Liver (tissue), 9 donors: ENCODE data around the gene SCLY. TPM values are rescaled to one million over a fixed set of nuclear protein-coding genes. Genes with fewer than 3 reads are reported as not detected.

Source experiments
- DNase-seq: peaks from one replicate; pipeline ENCODE4 v3.0.0-alpha.2; 2017; ENCODE audit warnings: low spot score
- H3K27ac ChIP-seq, 2 donors: one replicate each; pipeline ENCODE4 v1.7.0; 2013; ENCODE audit warnings: inconsistent platforms in 2 of 2, low read length in 2 of 2, control low read depth in 1 of 2, low read depth in 1 of 2, mild to moderate bottlenecking in 1 of 2
- H3K27me3 ChIP-seq, 4 donors: one replicate each; pipeline versions ENCODE4 v1.6.1 to v1.7.0; 2013; ENCODE audit warnings: low read length in 3 of 4, inconsistent platforms in 1 of 4, mild to moderate bottlenecking in 1 of 4, moderate library complexity in 1 of 4; ENCODE audit not compliant: control insufficient read depth in 4 of 4, insufficient read depth in 4 of 4
- H3K36me3 ChIP-seq, 4 donors: one replicate each; pipeline versions ENCODE4 v1.6.1 to v1.7.0; 2013; ENCODE audit warnings: low read length in 3 of 4, mild to moderate bottlenecking in 3 of 4, low read depth in 1 of 4, moderate library complexity in 1 of 4; ENCODE audit not compliant: control insufficient read depth in 4 of 4, insufficient read depth in 3 of 4
- H3K4me1 ChIP-seq, 4 donors: one replicate each; pipeline versions ENCODE4 v1.6.1 to v1.7.0; 2013; ENCODE audit warnings: low read length in 3 of 4, mild to moderate bottlenecking in 3 of 4, moderate library complexity in 1 of 4; ENCODE audit not compliant: control insufficient read depth in 4 of 4, insufficient read depth in 4 of 4
- H3K4me3 ChIP-seq, 3 donors: one replicate each; pipeline versions ENCODE4 v1.6.1 to v1.7.0; 2013; ENCODE audit warnings: low read length in 3 of 3, control low read depth in 1 of 3, low read depth in 1 of 3, mild to moderate bottlenecking in 1 of 3
- H3K9ac ChIP-seq, 2 donors: one replicate each; pipeline ENCODE4 v1.7.0; 2013; ENCODE audit warnings: low read length in 2 of 2, mild to moderate bottlenecking in 2 of 2, moderate library complexity in 2 of 2, control low read depth in 1 of 2, low read depth in 1 of 2
- H3K9me3 ChIP-seq, 4 donors: one replicate each; pipeline versions ENCODE4 v1.6.1 to v1.7.0; 2013; ENCODE audit warnings: low read length in 3 of 4; ENCODE audit not compliant: control insufficient read depth in 4 of 4
- EGR1 ChIP-seq, 2 donors: IDR thresholded peaks; 2 replicates each; pipeline ENCODE4 v1.6.1; 2016 to 2018; ENCODE audit warnings: antibody characterized with exemption in 2 of 2, low read depth in 2 of 2
- FOXA1 ChIP-seq: IDR thresholded peaks from 2 replicates; pipeline ENCODE4 v1.6.1; 2016; ENCODE audit warnings: antibody characterized with exemption
- FOXA2 ChIP-seq: IDR thresholded peaks from 2 replicates; pipeline ENCODE4 v1.6.1; 2016; ENCODE audit warnings: antibody characterized with exemption
- GABPA ChIP-seq, 2 donors: IDR thresholded peaks in 1 of 2; conservative IDR thresholded peaks in 1 of 2; 2 replicates each; pipeline ENCODE4 v1.6.1; 2016; ENCODE audit warnings: antibody characterized with exemption in 2 of 2, mild to moderate bottlenecking in 1 of 2, moderate library complexity in 1 of 2
- HNF4A ChIP-seq, 2 donors: conservative IDR thresholded peaks; 2 replicates each; pipeline ENCODE4 v1.6.1; 2016; ENCODE audit warnings: antibody characterized with exemption in 2 of 2, mild to moderate bottlenecking in 2 of 2
- HNF4G ChIP-seq: IDR thresholded peaks from 2 replicates; pipeline ENCODE4 v1.6.1; 2016; ENCODE audit warnings: antibody characterized with exemption
- JUND ChIP-seq, 2 donors: IDR thresholded peaks; 2 replicates each; pipeline ENCODE4 v1.6.1; 2016; ENCODE audit warnings: antibody characterized with exemption in 2 of 2
- NR2F2 ChIP-seq: IDR thresholded peaks from 2 replicates; pipeline ENCODE4 v1.6.1; 2016; ENCODE audit warnings: antibody characterized with exemption
- RAD21 ChIP-seq, 2 donors: IDR thresholded peaks; 2 replicates each; pipeline ENCODE4 v1.6.1; 2016; ENCODE audit warnings: antibody characterized with exemption in 2 of 2, mild to moderate bottlenecking in 2 of 2
- RXRA ChIP-seq, 2 donors: IDR thresholded peaks; 2 replicates each; pipeline ENCODE4 v1.6.1; 2017 to 2018; ENCODE audit warnings: antibody characterized with exemption in 2 of 2, mild to moderate bottlenecking in 1 of 2
- SP1 ChIP-seq: IDR thresholded peaks from 2 replicates; pipeline ENCODE4 v1.6.1; 2018; ENCODE audit warnings: antibody characterized with exemption, mild to moderate bottlenecking
- TAF1 ChIP-seq: conservative IDR thresholded peaks from 2 replicates; pipeline ENCODE4 v1.6.1; 2016; ENCODE audit warnings: antibody characterized with exemption, mild to moderate bottlenecking
- YY1 ChIP-seq: IDR thresholded peaks from 2 replicates; pipeline ENCODE4 v1.6.1; 2016; ENCODE audit warnings: antibody characterized with exemption, mild to moderate bottlenecking
- WGBS: extraction: QIAGEN DNeasy Blood & Tissue Kit; methylation state at CpG from one replicate; pipeline ENCODE4 v1.1.7; 2013; 5-methylcytosine and 5-hydroxymethylcytosine counted together
- polyA plus RNA-seq, 2 donors: library from polyadenylated mRNA; stranded (reverse) in 1 of 2; unstranded in 1 of 2; fragments of 200-250 nt in 1 of 2; fragments of >200 nt in 1 of 2; fragmentation: Nextera tagmentation in 1 of 2; extraction: Ambion mirVana in 1 of 2; gene quantifications; one replicate each; pipeline versions ENCODE4 v1.2.1 to v1.2.3, GENCODE V29; 2013 to 2015
- total RNA-seq, 2 donors: library from RNA; depleted of rRNA; stranded (reverse); fragments of >200 nt; gene quantifications; one replicate each; pipeline ENCODE4 v1.2.3, GENCODE V29; 2014
- TF ChIP-seq, protein P1 (sequence below): IDR thresholded peaks from 2 replicates; pipeline ENCODE4 v1.6.1; 2016; ENCODE audit warnings: antibody characterized with exemption, mild to moderate bottlenecking
- TF ChIP-seq, protein P2 (sequence below): IDR thresholded peaks from 2 replicates; pipeline ENCODE4 v1.6.1; 2016; ENCODE audit warnings: antibody characterized with exemption
- TF ChIP-seq, protein P3 (sequence below): fragments of 150-350 bp; IDR thresholded peaks from 2 replicates; pipeline ENCODE4 v1.5.1; 2017; ENCODE audit warnings: improper control_type of control experiment, low read depth, low read length; ENCODE audit not compliant: missing input control
- TF ChIP-seq, protein P4 (sequence below): IDR thresholded peaks from 2 replicates; pipeline ENCODE4 v1.6.1; 2016; ENCODE audit warnings: antibody characterized with exemption
- TF ChIP-seq, protein P5 (sequence below): IDR thresholded peaks from 2 replicates; pipeline ENCODE4 v1.6.1; 2016; ENCODE audit warnings: antibody characterized with exemption
- donor health status: healthy.
- donor health status: healthy.
- donor health status: healthy.
- donor health status: healthy.
- donor health status: healthy.

The SCLY gene
- total and polyA plus RNA-seq, 4 donors: 21.6 to 39.2 (median 25.0) TPM

DNA sequence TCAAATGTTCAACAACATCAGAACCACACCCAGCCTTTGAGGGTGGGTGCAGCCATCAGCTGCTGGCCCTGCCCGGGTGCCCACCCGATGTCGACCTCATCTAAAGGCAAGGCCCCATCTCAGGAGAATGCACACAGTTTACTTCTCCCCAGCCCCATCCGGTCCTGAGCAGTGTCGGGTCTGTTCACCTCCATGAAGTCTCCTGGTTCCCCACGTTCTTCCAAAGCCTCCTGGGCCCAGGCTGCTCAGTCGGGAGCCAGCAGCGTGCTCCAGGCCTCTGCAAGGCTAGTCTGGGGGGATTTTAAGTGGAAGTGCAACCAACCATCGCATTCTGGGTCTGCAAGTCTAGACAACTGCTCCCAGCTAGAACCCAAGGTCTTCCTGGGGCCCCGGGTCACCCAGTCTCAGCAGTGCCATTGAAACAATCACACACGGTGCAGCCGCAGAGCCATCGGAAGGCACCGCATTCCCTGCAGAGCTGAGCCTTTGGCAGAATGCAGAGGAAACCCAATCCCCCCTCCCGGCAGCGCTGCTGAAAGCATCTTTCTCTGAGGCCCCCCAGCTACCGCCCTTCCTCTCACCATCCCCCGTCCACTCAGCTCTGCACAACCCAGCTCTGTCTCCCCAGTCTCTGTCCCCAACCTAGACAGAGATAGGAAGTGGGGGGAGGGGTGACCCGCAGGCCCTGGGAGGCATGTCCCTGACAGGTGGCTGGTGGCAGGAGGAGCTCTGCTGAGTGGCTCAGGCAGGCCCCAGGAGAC lies 47.8 kb downstream of the SCLY start:
- H3K27me3 ChIP-seq: no peaks in the 10 kb centered on the region
- TF ChIP-seq, protein P1, sequence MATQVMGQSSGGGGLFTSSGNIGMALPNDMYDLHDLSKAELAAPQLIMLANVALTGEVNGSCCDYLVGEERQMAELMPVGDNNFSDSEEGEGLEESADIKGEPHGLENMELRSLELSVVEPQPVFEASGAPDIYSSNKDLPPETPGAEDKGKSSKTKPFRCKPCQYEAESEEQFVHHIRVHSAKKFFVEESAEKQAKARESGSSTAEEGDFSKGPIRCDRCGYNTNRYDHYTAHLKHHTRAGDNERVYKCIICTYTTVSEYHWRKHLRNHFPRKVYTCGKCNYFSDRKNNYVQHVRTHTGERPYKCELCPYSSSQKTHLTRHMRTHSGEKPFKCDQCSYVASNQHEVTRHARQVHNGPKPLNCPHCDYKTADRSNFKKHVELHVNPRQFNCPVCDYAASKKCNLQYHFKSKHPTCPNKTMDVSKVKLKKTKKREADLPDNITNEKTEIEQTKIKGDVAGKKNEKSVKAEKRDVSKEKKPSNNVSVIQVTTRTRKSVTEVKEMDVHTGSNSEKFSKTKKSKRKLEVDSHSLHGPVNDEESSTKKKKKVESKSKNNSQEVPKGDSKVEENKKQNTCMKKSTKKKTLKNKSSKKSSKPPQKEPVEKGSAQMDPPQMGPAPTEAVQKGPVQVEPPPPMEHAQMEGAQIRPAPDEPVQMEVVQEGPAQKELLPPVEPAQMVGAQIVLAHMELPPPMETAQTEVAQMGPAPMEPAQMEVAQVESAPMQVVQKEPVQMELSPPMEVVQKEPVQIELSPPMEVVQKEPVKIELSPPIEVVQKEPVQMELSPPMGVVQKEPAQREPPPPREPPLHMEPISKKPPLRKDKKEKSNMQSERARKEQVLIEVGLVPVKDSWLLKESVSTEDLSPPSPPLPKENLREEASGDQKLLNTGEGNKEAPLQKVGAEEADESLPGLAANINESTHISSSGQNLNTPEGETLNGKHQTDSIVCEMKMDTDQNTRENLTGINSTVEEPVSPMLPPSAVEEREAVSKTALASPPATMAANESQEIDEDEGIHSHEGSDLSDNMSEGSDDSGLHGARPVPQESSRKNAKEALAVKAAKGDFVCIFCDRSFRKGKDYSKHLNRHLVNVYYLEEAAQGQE: no peak
- no peak for TF ChIP-seq TAF1
- TF ChIP-seq FOXA1: no peak
- TF ChIP-seq JUND (IDR thresholded peaks at IDR 0.05): no peak
- TF ChIP-seq RAD21 (IDR thresholded peaks at IDR 0.05): no peak
- TF ChIP-seq, protein P2, sequence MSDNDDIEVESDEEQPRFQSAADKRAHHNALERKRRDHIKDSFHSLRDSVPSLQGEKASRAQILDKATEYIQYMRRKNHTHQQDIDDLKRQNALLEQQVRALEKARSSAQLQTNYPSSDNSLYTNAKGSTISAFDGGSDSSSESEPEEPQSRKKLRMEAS: no peak
- no peak for TF ChIP-seq NR2F2
- TF ChIP-seq EGR1 (IDR thresholded peaks at IDR 0.05; ENCODE audit: low read depth in 2 of 2): no peak
- TF ChIP-seq RXRA (IDR thresholded peaks at IDR 0.05): no peak
- TF ChIP-seq FOXA2: no peak
- TF ChIP-seq, protein P3, sequence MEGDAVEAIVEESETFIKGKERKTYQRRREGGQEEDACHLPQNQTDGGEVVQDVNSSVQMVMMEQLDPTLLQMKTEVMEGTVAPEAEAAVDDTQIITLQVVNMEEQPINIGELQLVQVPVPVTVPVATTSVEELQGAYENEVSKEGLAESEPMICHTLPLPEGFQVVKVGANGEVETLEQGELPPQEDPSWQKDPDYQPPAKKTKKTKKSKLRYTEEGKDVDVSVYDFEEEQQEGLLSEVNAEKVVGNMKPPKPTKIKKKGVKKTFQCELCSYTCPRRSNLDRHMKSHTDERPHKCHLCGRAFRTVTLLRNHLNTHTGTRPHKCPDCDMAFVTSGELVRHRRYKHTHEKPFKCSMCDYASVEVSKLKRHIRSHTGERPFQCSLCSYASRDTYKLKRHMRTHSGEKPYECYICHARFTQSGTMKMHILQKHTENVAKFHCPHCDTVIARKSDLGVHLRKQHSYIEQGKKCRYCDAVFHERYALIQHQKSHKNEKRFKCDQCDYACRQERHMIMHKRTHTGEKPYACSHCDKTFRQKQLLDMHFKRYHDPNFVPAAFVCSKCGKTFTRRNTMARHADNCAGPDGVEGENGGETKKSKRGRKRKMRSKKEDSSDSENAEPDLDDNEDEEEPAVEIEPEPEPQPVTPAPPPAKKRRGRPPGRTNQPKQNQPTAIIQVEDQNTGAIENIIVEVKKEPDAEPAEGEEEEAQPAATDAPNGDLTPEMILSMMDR: no peak
- no peak for TF ChIP-seq HNF4G
- no peak for TF ChIP-seq YY1
- TF ChIP-seq GABPA (IDR thresholded peaks at IDR 0.05 in 1 of 2, conservative IDR thresholded peaks at IDR 0.05 in 1 of 2): no peak
- TF ChIP-seq, protein P4, sequence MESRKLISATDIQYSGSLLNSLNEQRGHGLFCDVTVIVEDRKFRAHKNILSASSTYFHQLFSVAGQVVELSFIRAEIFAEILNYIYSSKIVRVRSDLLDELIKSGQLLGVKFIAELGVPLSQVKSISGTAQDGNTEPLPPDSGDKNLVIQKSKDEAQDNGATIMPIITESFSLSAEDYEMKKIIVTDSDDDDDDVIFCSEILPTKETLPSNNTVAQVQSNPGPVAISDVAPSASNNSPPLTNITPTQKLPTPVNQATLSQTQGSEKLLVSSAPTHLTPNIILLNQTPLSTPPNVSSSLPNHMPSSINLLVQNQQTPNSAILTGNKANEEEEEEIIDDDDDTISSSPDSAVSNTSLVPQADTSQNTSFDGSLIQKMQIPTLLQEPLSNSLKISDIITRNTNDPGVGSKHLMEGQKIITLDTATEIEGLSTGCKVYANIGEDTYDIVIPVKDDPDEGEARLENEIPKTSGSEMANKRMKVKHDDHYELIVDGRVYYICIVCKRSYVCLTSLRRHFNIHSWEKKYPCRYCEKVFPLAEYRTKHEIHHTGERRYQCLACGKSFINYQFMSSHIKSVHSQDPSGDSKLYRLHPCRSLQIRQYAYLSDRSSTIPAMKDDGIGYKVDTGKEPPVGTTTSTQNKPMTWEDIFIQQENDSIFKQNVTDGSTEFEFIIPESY: no peak
- TF ChIP-seq, protein P5, sequence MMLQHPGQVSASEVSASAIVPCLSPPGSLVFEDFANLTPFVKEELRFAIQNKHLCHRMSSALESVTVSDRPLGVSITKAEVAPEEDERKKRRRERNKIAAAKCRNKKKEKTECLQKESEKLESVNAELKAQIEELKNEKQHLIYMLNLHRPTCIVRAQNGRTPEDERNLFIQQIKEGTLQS: no peak
- no peak for TF ChIP-seq SP1
- TF ChIP-seq HNF4A (conservative IDR thresholded peaks at IDR 0.05): no peak
- no peak for DNase-seq
- H3K4me3 ChIP-seq: no peak overlapping the region
- no peak overlapping the region for H3K9ac ChIP-seq
- H3K4me1 ChIP-seq: peaks cover 4 to 18% (median 12%) of the 10 kb centered on the region in 4 donors
- no peaks in the 10 kb centered on the region for H3K36me3 ChIP-seq
- H3K27ac ChIP-seq: no peak overlapping the region
- 72% methylated on average over 19 of the region's 19 CpGs for WGBS
- no peaks in the 10 kb centered on the region for H3K9me3 ChIP-seq
